GM23248 (cell line): ENCODE results near the gene NOX4.

ENCODE experiments used
- EZH2 ChIP-seq: fragments of 200-600 bp; sonication (generic); IDR thresholded peaks from 2 replicates; pipeline ENCODE4 v1.6.1; 2018; ENCODE audit warnings: antibody characterized with exemption, mild to moderate bottlenecking; ENCODE audit not compliant: insufficient read depth, poor library complexity, severe bottlenecking
- EZH2phosphoT487 ChIP-seq: fragments of 200-600 bp; sonication (generic); IDR thresholded peaks from 2 replicates; pipeline ENCODE4 v1.6.1; 2018; ENCODE audit warnings: antibody characterized with exemption, moderate library complexity, mild to moderate bottlenecking, low read depth; ENCODE audit not compliant: insufficient read depth

GRCh38 chr11:89447845-89448244, 43.3 kb downstream of the NOX4 start:
- TF ChIP-seq EZH2 (no peak), EZH2phosphoT487 (no peak)
